DMS153 treated with DMSO at 0.1 percent for 48 hours (cell line): ENCODE results near the gene ZDHHC11.
"Not testable (repeated sequence)": the region's sequence is repeated elsewhere in the genome, so short reads cannot be mapped to it uniquely, and the experiment has no call there.

Experiments
- DNase-seq: peaks from one replicate; lab custom pipeline; 2025; ENCODE audit not compliant: unreplicated experiment; lab: John Stamatoyannopoulos, UW

The ZDHHC11 gene

GRCh38 chr5:778421-778820 is 72.4 kb downstream of the ZDHHC11 start:
- not testable (repeated sequence) for DNase-seq

- no peak for DNase-seq
These were observed 73.0 kb downstream of the ZDHHC11 start for GRCh38 chr5:777756-778161.

DNA sequence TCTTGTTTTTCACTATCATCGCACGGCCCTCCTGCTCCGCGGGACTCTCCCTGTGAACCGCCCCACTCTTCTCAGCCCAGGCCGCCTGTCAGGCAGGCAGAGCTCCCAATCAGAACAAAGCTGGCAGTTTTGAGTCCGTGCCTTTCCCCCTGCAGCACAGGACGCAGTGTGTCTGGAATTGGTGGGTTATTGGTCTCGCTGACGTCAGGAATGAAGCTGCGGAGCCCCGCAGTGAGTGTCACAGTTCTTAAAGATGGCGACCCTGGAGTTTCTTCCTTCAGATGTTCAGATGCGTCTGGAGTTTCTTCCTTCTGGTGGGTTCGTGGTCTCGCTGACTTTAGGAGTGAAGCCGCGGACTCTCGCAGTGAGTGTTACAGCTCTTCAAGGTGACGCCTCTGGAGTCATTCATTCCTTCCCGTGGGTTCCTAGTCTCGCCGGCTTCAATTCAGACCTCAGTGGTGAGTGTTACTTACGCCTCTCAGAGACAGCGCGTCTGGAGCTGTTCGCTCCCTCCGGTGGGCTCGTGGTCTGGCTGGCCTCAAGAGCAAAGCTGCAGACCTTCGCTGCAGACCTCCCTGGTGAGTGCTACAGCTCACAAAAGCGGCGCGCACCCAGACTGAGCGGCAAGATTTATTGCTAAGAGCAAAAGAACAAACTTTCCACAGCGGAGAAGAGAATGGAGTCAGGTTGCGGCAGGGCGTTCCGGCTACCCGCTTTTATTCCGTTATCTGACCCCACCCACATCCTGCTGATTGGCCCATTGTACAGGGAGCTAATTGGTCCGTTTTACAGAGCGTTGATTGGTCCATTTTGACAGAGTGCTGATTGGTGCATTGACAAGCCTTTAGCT is 73.7 kb downstream of the ZDHHC11 start:
- DNase-seq = no peak

GRCh38 chr5:775961-776861 is 74.6 kb downstream of the ZDHHC11 start:
- no peak for DNase-seq

DNA sequence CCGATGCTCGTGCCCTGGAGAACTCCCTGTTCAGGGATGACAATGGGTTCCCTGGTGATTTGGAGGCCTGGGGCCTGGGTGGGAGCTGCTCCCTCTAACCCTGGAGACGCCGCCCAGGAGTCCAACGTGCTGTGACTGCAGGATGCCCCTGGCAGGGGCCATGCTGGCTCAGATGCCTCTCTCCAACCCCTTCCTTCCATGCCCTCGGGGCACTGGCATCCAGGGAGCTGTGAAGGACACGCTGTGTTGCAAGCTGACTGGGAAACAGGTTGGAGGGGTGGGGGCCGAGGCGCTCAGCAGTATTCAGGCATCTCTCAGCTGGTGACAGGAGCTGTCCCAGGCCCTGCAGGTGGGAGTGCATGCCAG is 75.2 kb downstream of the ZDHHC11 start:
- not testable (repeated sequence) for DNase-seq

- DNase-seq = not testable (repeated sequence)
These were observed 75.8 kb downstream of the ZDHHC11 start for GRCh38 chr5:774854-775505.

- not testable (repeated sequence) for DNase-seq
These were observed 76.5 kb downstream of the ZDHHC11 start for GRCh38 chr5:774304-774703.

- no peak for DNase-seq
These were observed 77.1 kb downstream of the ZDHHC11 start for GRCh38 chr5:773517-774264.

DNA sequence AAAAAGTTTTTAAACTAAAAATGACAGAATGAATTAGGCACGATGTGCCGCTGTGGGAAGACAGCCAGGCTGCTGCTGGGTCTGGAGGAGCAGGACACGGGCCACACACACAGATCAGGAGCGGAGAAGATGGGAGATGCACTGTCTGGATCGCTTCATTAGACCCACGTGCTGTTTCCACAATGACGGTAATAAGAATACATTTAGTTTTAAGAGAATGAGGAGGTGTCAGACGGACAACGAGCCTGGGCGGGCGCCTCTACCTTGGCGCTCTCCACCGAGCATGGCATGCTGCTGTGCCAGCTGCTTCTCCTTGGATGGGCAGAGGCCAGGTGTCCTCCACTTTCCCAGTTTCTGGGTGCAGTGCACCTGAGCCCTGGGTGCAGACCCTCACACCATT is 77.9 kb downstream of the ZDHHC11 start:
- not testable (repeated sequence) for DNase-seq

DNA sequence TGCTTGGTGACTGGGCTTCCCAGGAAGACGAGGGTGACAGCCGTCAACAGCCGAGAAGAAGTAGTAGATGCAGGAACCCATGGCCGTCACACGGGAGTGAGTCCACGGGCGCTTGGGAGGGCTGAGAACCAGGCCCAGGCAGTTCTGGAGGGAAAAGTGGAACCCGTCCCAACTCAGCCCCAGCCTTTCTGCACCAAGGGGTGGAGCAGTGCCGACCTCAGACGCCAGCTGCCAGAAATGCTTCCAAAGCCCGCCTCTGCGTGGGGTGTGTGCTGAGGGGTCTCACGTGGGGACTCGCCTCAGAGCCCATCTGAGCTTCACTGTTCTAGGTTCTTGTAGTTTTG is 78.3 kb downstream of the ZDHHC11 start:
- not testable (repeated sequence) for DNase-seq

GRCh38 chr5:771841-772546 is 78.8 kb downstream of the ZDHHC11 start:
- not testable (repeated sequence) for DNase-seq

- not testable (repeated sequence) for DNase-seq
These were observed 79.6 kb downstream of the ZDHHC11 start for GRCh38 chr5:771087-771781.

GRCh38 chr5:770585-770984 is 80.2 kb downstream of the ZDHHC11 start:
- DNase-seq = not testable (repeated sequence)

DNA sequence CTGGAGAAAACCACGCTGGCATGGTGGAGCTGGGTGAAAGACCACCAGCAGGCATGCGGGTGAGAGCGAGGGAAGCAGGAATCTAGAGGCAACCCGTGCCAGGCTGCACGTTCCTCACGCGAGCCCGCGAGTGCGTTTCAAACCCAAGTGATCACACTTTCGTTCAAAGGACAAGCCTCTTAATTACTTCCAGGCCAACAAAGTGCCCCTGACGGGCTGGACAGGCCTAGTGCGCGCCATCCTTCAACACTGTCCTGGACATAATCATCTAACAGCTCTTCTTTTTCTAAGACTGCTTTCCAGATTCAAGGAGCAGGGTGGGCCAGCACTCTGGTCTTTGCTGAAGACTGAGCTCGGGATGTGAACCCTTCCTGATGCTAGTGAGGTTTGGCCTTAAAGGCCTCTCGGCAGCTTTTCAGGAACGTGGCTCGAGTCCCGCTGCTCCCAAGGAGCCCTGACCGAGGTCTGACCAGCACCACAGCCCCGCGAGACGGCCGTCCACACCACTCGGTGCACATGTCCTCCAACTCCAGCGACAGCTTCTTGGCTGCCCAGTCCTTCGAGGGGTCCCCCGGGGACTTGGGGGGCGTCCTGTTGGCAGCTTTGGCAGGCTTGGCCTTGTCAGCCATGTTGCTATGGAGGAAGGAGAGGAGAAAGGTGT is 81.2 kb downstream of the ZDHHC11 start:
- DNase-seq = not testable (repeated sequence)

DNA sequence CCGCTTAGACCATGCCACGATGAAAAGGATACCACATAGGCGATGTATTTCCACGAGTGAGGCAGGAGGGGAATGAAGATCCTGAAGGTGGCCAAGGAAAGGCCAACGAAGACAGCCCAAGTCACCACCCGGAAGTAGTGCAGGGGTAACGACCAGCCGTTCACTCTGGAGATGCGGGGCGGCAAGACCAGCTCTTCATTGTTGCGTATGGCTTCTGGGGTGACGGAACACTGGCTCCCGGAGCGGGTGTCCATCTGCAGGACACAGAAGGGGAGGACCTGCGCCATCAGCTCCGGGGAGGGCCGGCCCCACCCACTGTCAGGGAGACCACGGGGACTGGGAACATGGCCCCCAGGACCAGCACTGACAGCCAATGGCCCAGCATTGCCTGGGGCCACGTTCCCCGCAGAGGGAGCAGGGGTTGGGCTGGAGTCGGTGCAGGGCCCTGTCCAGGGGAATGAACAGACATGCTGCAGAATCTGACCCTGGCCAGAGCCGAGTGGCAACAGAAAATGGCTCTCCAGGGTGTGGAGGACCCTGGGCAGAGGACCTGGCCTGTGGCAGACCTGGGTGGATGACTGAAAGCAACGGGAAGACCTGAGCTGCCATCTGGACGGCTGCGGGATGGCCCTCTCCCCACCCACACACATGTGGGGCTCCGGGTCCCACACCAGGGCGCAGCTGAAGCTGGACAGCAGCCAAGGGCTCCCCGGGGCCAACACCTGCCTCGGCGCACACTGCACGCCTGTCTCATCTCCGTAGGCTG is 83.9 kb downstream of the ZDHHC11 start:
- DNase-seq = no peak

GRCh38 chr5:765948-766631 is 84.7 kb downstream of the ZDHHC11 start:
- DNase-seq = no peak

GRCh38 chr5:763998-764781 is 86.6 kb downstream of the ZDHHC11 start:
- no peak for DNase-seq
